Neural cell (in vitro differentiated cells): Measurements from ENCODE around the gene DOCK4. TPM values are rescaled to one million over a fixed set of nuclear protein-coding genes. Genes with fewer than 3 reads are reported as not detected.

Source experiments
- H2AFZ ChIP-seq: fragments of 200-600, 300-800 bp; sonication (generic), shearing (Covaris generic); 2 replicates; pipeline ENCODE4 v1.6.0; 2014; ENCODE audit warnings: low read depth, mild to moderate bottlenecking, antibody characterized with exemption, low read length, moderate library complexity
- H3F3A ChIP-seq: fragments of 200-600 bp; shearing (Covaris generic); 2 replicates; pipeline ENCODE4 v1.6.1; 2016; ENCODE audit warnings: mild to moderate bottlenecking, moderate library complexity, mixed read lengths, antibody characterized with exemption, low read length; ENCODE audit not compliant: insufficient read depth, poor library complexity, severe bottlenecking
- H3K27ac ChIP-seq: fragments of 200-600, 300-800 bp; sonication (generic), shearing (Covaris generic); 2 replicates; pipeline ENCODE4 v1.5.1; 2014; ENCODE audit warnings: mild to moderate bottlenecking, low read length, moderate library complexity
- H3K27me3 ChIP-seq: fragments of 300-800, 200-600 bp; sonication (generic), shearing (Covaris generic); 2 replicates; pipeline ENCODE4 v1.6.0; 2014; ENCODE audit warnings: mild to moderate bottlenecking, low read depth, low read length, moderate library complexity; ENCODE audit not compliant: insufficient read depth
- H3K36me3 ChIP-seq: fragments of 300-800, 200-600 bp; sonication (generic), shearing (Covaris generic); 2 replicates; pipeline ENCODE4 v1.5.1; 2014; ENCODE audit warnings: mild to moderate bottlenecking, antibody characterized with exemption, low read length, moderate library complexity; ENCODE audit not compliant: insufficient read depth
- H3K4me2 ChIP-seq: fragments of 300-800, 200-600 bp; sonication (generic), shearing (Covaris generic); 2 replicates; pipeline ENCODE4 v1.6.0; 2014; ENCODE audit warnings: mild to moderate bottlenecking, low read length
- H3K4me3 ChIP-seq: fragments of 300-800, 200-600 bp; sonication (generic), shearing (Covaris generic); 2 replicates; pipeline ENCODE4 v1.5.1; 2014; ENCODE audit warnings: mild to moderate bottlenecking, low read length, moderate library complexity
- H3K79me2 ChIP-seq: fragments of 200-600 bp; shearing (Covaris generic); replicated peaks from 2 replicates; pipeline ENCODE4 v1.6.0; 2014; ENCODE audit warnings: mild to moderate bottlenecking, low read length, moderate library complexity; ENCODE audit not compliant: insufficient read depth
- H3K9ac ChIP-seq: fragments of 300-800, 200-600 bp; sonication (generic), shearing (Covaris generic); 2 replicates; pipeline ENCODE4 v1.6.1; 2016; ENCODE audit warnings: mild to moderate bottlenecking, low read length, mixed read lengths
- H3K9me2 ChIP-seq: fragments of 200-600 bp; shearing (Covaris generic); 2 replicates; pipeline ENCODE4 v1.6.1; 2016; ENCODE audit warnings: mild to moderate bottlenecking, low read length, mixed read lengths; ENCODE audit not compliant: insufficient read depth
- H3K9me3 ChIP-seq: fragments of 200-600, 300-800 bp; sonication (generic), shearing (Covaris generic); 2 replicates; pipeline ENCODE4 v1.6.1; 2016; ENCODE audit warnings: mild to moderate bottlenecking, mixed run types, low read length, moderate library complexity, mixed read lengths
- H4K20me1 ChIP-seq: fragments of 200-600 bp; shearing (Covaris generic); 2 replicates; pipeline ENCODE4 v1.6.1; 2016; ENCODE audit warnings: mild to moderate bottlenecking, mixed run types; ENCODE audit not compliant: insufficient read depth
- CTCF ChIP-seq: fragments of 450-650 bp; IDR thresholded peaks from 2 replicates; pipeline ENCODE4 v1.5.1; 2014; ENCODE audit warnings: antibody characterized with exemption, mild to moderate bottlenecking, moderate library complexity; ENCODE audit not compliant: poor library complexity, severe bottlenecking
- EP300 ChIP-seq: fragments of 450-650 bp; conservative IDR thresholded peaks from 2 replicates; pipeline ENCODE4 v1.6.1; 2014; ENCODE audit warnings: antibody characterized with exemption, mild to moderate bottlenecking, moderate library complexity; ENCODE audit not compliant: poor library complexity, severe bottlenecking
- EZH2 ChIP-seq: fragments of 200-600, 300-800 bp; shearing (Covaris generic), sonication (generic); IDR thresholded peaks from 2 replicates; pipeline ENCODE4 v1.6.1; 2014; ENCODE audit warnings: antibody characterized with exemption, low read length, borderline replicate concordance, mild to moderate bottlenecking; ENCODE audit not compliant: insufficient read depth, poor library complexity, severe bottlenecking
- MXI1 ChIP-seq: fragments of 450-650 bp; conservative IDR thresholded peaks from 2 replicates; pipeline ENCODE4 v1.6.1; 2014; ENCODE audit warnings: antibody characterized with exemption, mild to moderate bottlenecking; ENCODE audit not compliant: poor library complexity, severe bottlenecking
- POLR2AphosphoS5 ChIP-seq: IDR thresholded peaks from 2 replicates; pipeline ENCODE4 v1.6.1; 2012
- RAD21 ChIP-seq: fragments of 450-650 bp; conservative IDR thresholded peaks from 2 replicates; pipeline ENCODE4 v1.6.1; 2014; ENCODE audit warnings: antibody characterized with exemption, mild to moderate bottlenecking, moderate library complexity
- SMC3 ChIP-seq: fragments of 450-650 bp; conservative IDR thresholded peaks from 2 replicates; pipeline ENCODE4 v1.6.1; 2014; ENCODE audit warnings: antibody characterized with exemption, mild to moderate bottlenecking, moderate library complexity; ENCODE audit not compliant: poor library complexity
- TAF1 ChIP-seq: IDR thresholded peaks from 2 replicates; pipeline ENCODE4 v1.6.1; 2012; ENCODE audit warnings: low read depth
- polyA plus RNA-seq: library from polyadenylated mRNA; depleted of rRNA; stranded (reverse); fragments of >200 nt; gene quantifications from 2 replicates; pipeline ENCODE4 v1.2.3, GENCODE V29; 2014
- TF ChIP-seq, protein P1 (sequence below): IDR thresholded peaks from 2 replicates; pipeline ENCODE4 v1.6.1; 2012; ENCODE audit warnings: borderline replicate concordance

Gene DOCK4
- polyA plus RNA-seq, 1 donor from 2014 or later: 28.1 TPM

DNA sequence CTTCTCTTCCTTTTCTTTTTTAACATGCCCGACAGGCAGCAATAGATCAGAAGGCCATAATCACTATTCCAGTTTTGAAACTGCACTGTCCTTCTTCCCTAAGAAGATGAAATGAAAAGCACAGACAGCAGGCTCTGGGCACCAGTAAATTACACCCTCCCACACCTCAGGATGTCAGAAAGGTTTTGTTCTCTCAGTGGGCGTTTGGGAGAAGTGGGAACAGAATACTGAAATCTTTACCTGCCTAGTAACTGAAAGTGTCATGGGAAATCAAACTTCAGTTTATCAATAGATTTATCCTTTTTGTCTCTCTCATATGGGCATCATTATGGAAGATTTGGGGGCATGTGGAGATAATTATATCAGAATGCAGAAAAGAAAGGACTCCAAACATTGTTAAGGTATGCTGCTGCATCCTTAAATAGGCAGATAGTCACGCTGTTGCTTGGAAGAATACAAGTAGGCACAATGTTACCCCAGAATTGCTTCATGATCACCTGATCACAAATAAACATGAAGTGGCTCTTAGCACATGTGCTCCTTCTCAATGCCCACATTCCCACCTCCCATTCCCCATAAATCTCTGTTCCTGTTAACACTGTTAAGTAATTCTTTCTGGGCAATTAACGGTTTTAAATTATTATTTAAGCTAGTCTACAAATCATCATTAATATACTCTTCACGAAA, 113.3 kb downstream of the DOCK4 start:
- H3F3A ChIP-seq: no peaks in the 10 kb centered on the region
- H3K9ac ChIP-seq: no peak overlapping the region
- no peaks in the 10 kb centered on the region for H3K79me2 ChIP-seq
- H3K4me2 ChIP-seq: no peak overlapping the region
- TF ChIP-seq MXI1 (no peak), CTCF (no peak), EP300 (no peak), TAF1 (no peak)
- no peaks in the 10 kb centered on the region for H3K36me3 ChIP-seq
- no peak overlapping the region for H3K27ac ChIP-seq
- no peak overlapping the region for H3K4me3 ChIP-seq
- no peaks in the 10 kb centered on the region for H3K27me3 ChIP-seq
- no peaks in the 10 kb centered on the region for H4K20me1 ChIP-seq
- H2AFZ ChIP-seq: no peak overlapping the region
- no peaks in the 10 kb centered on the region for H3K9me3 ChIP-seq
- H3K9me2 ChIP-seq: no peaks in the 10 kb centered on the region

DNA sequence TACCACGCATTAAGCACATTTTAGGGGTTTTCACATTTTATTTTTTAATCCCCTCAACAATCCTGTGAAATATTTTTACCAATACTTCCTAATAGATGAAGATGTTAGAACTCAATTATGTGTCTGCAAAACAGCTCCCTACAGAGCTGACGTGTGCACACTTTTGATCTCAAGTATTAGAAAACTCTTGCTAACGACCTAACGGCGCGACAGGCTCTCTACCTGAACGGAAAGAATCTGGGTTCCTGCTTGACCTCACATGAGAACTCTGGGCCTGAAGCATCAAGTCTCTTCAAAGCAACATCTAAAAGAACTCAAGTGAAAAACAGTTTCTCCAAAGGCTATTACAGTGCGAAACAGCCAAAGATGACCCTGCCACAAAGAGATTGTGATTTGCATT, 113.9 kb downstream of the DOCK4 start:
- H3K9me2 ChIP-seq: no peaks in the 10 kb centered on the region
- H2AFZ ChIP-seq: no peak overlapping the region
- no peak overlapping the region for H3K4me3 ChIP-seq
- H3K4me2 ChIP-seq: no peak overlapping the region
- H3K27me3 ChIP-seq: no peaks in the 10 kb centered on the region
- H4K20me1 ChIP-seq: no peaks in the 10 kb centered on the region
- no peaks in the 10 kb centered on the region for H3K79me2 ChIP-seq
- H3K9me3 ChIP-seq: no peaks in the 10 kb centered on the region
- H3F3A ChIP-seq: no peaks in the 10 kb centered on the region
- no peak for TF ChIP-seq MXI1
- H3K36me3 ChIP-seq: no peaks in the 10 kb centered on the region
- no peak overlapping the region for H3K9ac ChIP-seq
- no peak overlapping the region for H3K27ac ChIP-seq

DNA sequence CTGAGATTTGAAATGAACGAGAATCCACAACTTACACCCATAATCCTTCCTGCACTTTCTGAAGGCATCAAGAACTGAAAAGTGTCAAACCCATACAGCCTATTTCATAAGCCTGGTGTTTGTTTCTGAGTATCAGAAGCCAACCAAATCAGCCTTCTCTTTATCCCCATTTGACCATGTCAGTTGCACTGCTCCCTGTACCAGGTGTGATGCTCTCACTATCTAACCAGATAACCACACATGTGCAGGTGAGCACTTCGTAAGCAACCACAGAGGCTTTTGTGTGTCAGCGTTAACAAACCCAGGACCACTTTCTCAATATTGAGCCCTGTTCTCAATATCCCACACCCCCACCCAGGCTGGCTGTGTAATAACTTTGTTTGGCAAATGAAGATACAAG, 114.4 kb downstream of the DOCK4 start:
- Histone ChIP-seq H2AFZ (no peak overlapping the region), H3K4me2 (no peak overlapping the region)

More for the DNA sequence above, 114.4 kb downstream of the DOCK4 start:
- no peaks in the 10 kb centered on the region for H3F3A ChIP-seq
- H3K9ac ChIP-seq: no peak overlapping the region
- H3K79me2 ChIP-seq: no peaks in the 10 kb centered on the region
- no peaks in the 10 kb centered on the region for H3K36me3 ChIP-seq
- H3K9me3 ChIP-seq: no peaks in the 10 kb centered on the region
- no peak overlapping the region for H3K27ac ChIP-seq
- H3K27me3 ChIP-seq: no peaks in the 10 kb centered on the region
- no peaks in the 10 kb centered on the region for H3K9me2 ChIP-seq
- H3K4me3 ChIP-seq: no peak overlapping the region
- no peak for TF ChIP-seq EZH2
- no peak for TF ChIP-seq MXI1
- TF ChIP-seq RAD21: no peak
- TF ChIP-seq POLR2AphosphoS5: no peak
- no peak for TF ChIP-seq SMC3
- TF ChIP-seq TAF1: no peak
- TF ChIP-seq, protein P1, sequence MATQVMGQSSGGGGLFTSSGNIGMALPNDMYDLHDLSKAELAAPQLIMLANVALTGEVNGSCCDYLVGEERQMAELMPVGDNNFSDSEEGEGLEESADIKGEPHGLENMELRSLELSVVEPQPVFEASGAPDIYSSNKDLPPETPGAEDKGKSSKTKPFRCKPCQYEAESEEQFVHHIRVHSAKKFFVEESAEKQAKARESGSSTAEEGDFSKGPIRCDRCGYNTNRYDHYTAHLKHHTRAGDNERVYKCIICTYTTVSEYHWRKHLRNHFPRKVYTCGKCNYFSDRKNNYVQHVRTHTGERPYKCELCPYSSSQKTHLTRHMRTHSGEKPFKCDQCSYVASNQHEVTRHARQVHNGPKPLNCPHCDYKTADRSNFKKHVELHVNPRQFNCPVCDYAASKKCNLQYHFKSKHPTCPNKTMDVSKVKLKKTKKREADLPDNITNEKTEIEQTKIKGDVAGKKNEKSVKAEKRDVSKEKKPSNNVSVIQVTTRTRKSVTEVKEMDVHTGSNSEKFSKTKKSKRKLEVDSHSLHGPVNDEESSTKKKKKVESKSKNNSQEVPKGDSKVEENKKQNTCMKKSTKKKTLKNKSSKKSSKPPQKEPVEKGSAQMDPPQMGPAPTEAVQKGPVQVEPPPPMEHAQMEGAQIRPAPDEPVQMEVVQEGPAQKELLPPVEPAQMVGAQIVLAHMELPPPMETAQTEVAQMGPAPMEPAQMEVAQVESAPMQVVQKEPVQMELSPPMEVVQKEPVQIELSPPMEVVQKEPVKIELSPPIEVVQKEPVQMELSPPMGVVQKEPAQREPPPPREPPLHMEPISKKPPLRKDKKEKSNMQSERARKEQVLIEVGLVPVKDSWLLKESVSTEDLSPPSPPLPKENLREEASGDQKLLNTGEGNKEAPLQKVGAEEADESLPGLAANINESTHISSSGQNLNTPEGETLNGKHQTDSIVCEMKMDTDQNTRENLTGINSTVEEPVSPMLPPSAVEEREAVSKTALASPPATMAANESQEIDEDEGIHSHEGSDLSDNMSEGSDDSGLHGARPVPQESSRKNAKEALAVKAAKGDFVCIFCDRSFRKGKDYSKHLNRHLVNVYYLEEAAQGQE: no peak
- no peak for TF ChIP-seq EP300
- TF ChIP-seq CTCF: no peak
- no peaks in the 10 kb centered on the region for H4K20me1 ChIP-seq
